Measurements from ENCODE around the gene SPDEF.

DNA sequence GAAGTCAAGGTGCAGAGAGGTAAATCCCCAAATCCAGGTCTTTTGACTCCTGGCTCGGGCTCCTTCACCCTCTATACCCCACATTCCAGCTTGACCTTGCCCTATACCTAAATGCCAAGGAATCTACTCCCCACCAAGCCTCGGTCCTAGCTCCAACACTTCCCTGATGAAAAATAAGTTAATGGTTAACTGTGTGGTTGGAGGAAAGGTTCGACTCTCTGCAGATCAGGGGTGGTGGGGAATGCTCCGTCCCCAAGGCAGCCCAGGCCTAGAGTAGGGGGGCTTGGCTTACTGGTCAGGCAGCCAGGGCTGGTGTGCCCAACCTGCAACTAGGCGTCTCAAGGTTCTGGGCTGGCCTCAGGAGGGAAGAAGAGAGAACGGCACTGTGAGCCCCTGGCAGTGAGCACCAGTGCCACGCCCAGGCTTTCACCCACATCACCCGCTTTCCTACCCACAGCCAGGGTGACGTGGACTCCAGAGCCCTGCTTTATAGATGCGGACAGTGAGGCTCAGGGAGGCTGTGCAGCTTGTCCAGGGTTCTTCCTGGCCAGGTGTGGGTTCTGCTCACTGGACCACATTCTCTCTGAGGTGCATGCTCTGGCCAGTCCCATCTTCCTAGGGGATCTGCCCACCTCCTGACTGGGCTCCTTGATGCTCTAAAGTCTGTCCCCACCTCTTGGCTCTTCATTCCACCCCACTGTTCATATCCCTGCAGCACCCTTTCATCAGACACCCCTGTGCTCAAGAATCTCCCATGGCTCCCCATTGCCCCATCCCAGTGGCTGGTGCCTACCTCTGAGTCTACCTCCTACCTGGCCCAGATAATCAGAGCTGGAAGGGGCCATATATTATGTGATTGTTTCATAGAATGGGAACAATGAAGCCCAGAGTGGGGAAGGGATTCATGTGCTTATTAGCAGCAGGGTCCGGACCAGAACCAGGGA, 8.2 kb downstream of the SPDEF start:
- TF ChIP-seq, protein P1, sequence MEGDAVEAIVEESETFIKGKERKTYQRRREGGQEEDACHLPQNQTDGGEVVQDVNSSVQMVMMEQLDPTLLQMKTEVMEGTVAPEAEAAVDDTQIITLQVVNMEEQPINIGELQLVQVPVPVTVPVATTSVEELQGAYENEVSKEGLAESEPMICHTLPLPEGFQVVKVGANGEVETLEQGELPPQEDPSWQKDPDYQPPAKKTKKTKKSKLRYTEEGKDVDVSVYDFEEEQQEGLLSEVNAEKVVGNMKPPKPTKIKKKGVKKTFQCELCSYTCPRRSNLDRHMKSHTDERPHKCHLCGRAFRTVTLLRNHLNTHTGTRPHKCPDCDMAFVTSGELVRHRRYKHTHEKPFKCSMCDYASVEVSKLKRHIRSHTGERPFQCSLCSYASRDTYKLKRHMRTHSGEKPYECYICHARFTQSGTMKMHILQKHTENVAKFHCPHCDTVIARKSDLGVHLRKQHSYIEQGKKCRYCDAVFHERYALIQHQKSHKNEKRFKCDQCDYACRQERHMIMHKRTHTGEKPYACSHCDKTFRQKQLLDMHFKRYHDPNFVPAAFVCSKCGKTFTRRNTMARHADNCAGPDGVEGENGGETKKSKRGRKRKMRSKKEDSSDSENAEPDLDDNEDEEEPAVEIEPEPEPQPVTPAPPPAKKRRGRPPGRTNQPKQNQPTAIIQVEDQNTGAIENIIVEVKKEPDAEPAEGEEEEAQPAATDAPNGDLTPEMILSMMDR (IDR thresholded peaks at IDR 0.05) = no peak
- TF ChIP-seq EP300 (IDR thresholded peaks at IDR 0.05; ENCODE audit: low read depth) (no peak), POLR2AphosphoS5 (IDR thresholded peaks at IDR 0.05) (no peak)
